HEK293 (cell line): Measurements from ENCODE around the gene CD200.

Source experiments
- CTCF ChIA-PET: fragments of 350-600 bp; formaldehyde crosslinking; extraction: SDS; loops from one replicate; lab custom pipeline; 2021; ENCODE audit warnings: antibody characterized with exemption; lab: Yijun Ruan, JAX
- POLR2A ChIA-PET: fragments of 300-600 bp; formaldehyde crosslinking; extraction: SDS; loops from one replicate; lab custom pipeline; 2020; ENCODE audit warnings: antibody characterized with exemption, inconsistent platforms; lab: Yijun Ruan, JAX
- H3K27ac ChIP-seq: fragments of 200-500 bp; sonication (Bioruptor generic); 2 replicates; pipeline ENCODE4 v1.5.1; 2014; ENCODE audit warnings: low read depth, low read length, control low read depth, inconsistent platforms; ENCODE audit errors: extremely low read depth
- H3K36me3 ChIP-seq, 2 experiments: fragments of 200-500 bp in 1 of 2; sonication (Bioruptor generic) in 1 of 2; 1 replicate in 1 of 2; 2 replicates in 1 of 2; pipeline ENCODE4 v1.5.1; 2014 to 2017; ENCODE audit warnings: inconsistent platforms in 2 of 2, low read length in 2 of 2; ENCODE audit not compliant: control insufficient read depth in 2 of 2, insufficient read depth in 1 of 2
- H3K4me1 ChIP-seq: fragments of 200-500 bp; sonication (Bioruptor generic); 2 replicates; pipeline ENCODE4 v1.5.1; 2014; ENCODE audit warnings: mild to moderate bottlenecking, low read length, inconsistent platforms; ENCODE audit not compliant: control insufficient read depth, insufficient read depth
- H3K4me3 ChIP-seq: 2 replicates; pipeline ENCODE4 v1.5.1; 2011; ENCODE audit warnings: low read depth, mild to moderate bottlenecking, control low read depth, low read length, moderate library complexity
- H3K9me3 ChIP-seq: fragments of 200-500 bp; sonication (Bioruptor generic); 2 replicates; pipeline ENCODE4 v1.5.1; 2014; ENCODE audit warnings: low read depth, low read length, inconsistent platforms; ENCODE audit not compliant: control insufficient read depth, insufficient read depth
- EGR2 ChIP-seq: fragments of 450-650 bp; formaldehyde crosslinking; IDR thresholded peaks from 2 replicates; pipeline ENCODE4 v1.5.1; 2016; ENCODE audit warnings: low read depth, missing biosample characterization, missing genetic modification characterization
- HOXA7 ChIP-seq: sonication (generic); formaldehyde crosslinking; IDR thresholded peaks from 2 replicates; pipeline ENCODE4 v1.8.1; 2022; ENCODE audit warnings: missing genetic modification reagents, borderline replicate concordance
- HOXD13 ChIP-seq: sonication (generic); formaldehyde crosslinking; IDR thresholded peaks from 2 replicates; pipeline ENCODE4 v1.8.0; 2022; ENCODE audit warnings: missing genetic modification reagents, borderline replicate concordance
- MEIS1 ChIP-seq: sonication (generic); formaldehyde crosslinking; IDR thresholded peaks from 2 replicates; pipeline ENCODE4 v1.8.1; 2022; ENCODE audit warnings: missing genetic modification reagents, mild to moderate bottlenecking, borderline replicate concordance
- MZF1 ChIP-seq: fragments of 450-650 bp; formaldehyde crosslinking; IDR thresholded peaks from 2 replicates; pipeline ENCODE4 v1.5.1; 2017; ENCODE audit warnings: missing biosample characterization, missing genetic modification characterization, borderline replicate concordance
- PRDM1 ChIP-seq: fragments of 450-650 bp; formaldehyde crosslinking; IDR thresholded peaks from 2 replicates; pipeline ENCODE4; 2016; ENCODE audit warnings: missing biosample characterization, missing genetic modification characterization
- PRDM4 ChIP-seq: fragments of 450-650 bp; formaldehyde crosslinking; IDR thresholded peaks from 2 replicates; pipeline ENCODE4 v1.5.1; 2017; ENCODE audit warnings: missing biosample characterization, missing genetic modification characterization
- REPIN1 ChIP-seq: fragments of 450-650 bp; formaldehyde crosslinking; IDR thresholded peaks from 2 replicates; pipeline ENCODE4 v1.5.1; 2017; ENCODE audit warnings: missing biosample characterization, missing genetic modification characterization, low read depth
- ZBTB48 ChIP-seq: fragments of 450-650 bp; formaldehyde crosslinking; IDR thresholded peaks from 2 replicates; pipeline ENCODE4 v1.5.1; 2016; ENCODE audit warnings: missing biosample characterization, missing genetic modification characterization
- ZNF10 ChIP-seq: fragments of 450-650 bp; formaldehyde crosslinking; IDR thresholded peaks from 2 replicates; pipeline ENCODE4 v1.5.1; 2017; ENCODE audit warnings: missing biosample characterization, missing genetic modification characterization
- ZNF146 ChIP-seq: fragments of 450-650 bp; formaldehyde crosslinking; IDR thresholded peaks from 2 replicates; pipeline ENCODE4 v1.5.1; 2016; ENCODE audit warnings: missing biosample characterization, missing genetic modification characterization
- ZNF202 ChIP-seq: fragments of 450-650 bp; formaldehyde crosslinking; IDR thresholded peaks from 2 replicates; pipeline ENCODE4 v1.5.1; 2016; ENCODE audit warnings: missing biosample characterization, missing genetic modification characterization, borderline replicate concordance
- ZNF211 ChIP-seq: fragments of 450-650 bp; formaldehyde crosslinking; IDR thresholded peaks from 2 replicates; pipeline ENCODE4 v1.5.1; 2016; ENCODE audit warnings: low read depth, missing biosample characterization, missing genetic modification characterization
- ZNF223 ChIP-seq: fragments of 450-650 bp; formaldehyde crosslinking; IDR thresholded peaks from 2 replicates; pipeline ENCODE4 v1.5.1; 2016; ENCODE audit warnings: missing biosample characterization, missing genetic modification characterization
- ZNF292 ChIP-seq: fragments of 450-650 bp; formaldehyde crosslinking; IDR thresholded peaks from 2 replicates; pipeline ENCODE4 v1.5.1; 2016; ENCODE audit warnings: low read depth, missing biosample characterization, missing genetic modification characterization, borderline replicate concordance
- ZNF416 ChIP-seq: fragments of 450-650 bp; formaldehyde crosslinking; IDR thresholded peaks from 2 replicates; pipeline ENCODE4 v1.5.1; 2016; ENCODE audit warnings: missing biosample characterization, missing genetic modification characterization
- ZNF555 ChIP-seq: fragments of 450-650 bp; formaldehyde crosslinking; conservative IDR thresholded peaks from 2 replicates; pipeline ENCODE4 v1.5.1; 2017; ENCODE audit warnings: missing biosample characterization, mild to moderate bottlenecking, missing genetic modification characterization, inconsistent platforms
- ZNF561 ChIP-seq: fragments of 450-650 bp; IDR thresholded peaks from 2 replicates; pipeline ENCODE4 v1.5.1; 2018; ENCODE audit warnings: missing biosample characterization, missing genetic modification characterization, borderline replicate concordance
- ZNF585B ChIP-seq: fragments of 450-650 bp; formaldehyde crosslinking; IDR thresholded peaks from 2 replicates; pipeline ENCODE4 v1.5.1; 2016; ENCODE audit warnings: missing biosample characterization, missing genetic modification characterization
- ZNF626 ChIP-seq: fragments of 450-650 bp; sonication (Bioruptor Pico); formaldehyde crosslinking; IDR thresholded peaks from 2 replicates; pipeline ENCODE4 v1.5.1; 2018; ENCODE audit warnings: missing biosample characterization, missing genetic modification characterization, inconsistent platforms
- ZNF701 ChIP-seq: fragments of 450-650 bp; formaldehyde crosslinking; IDR thresholded peaks from 2 replicates; pipeline ENCODE4 v1.5.1; 2016; ENCODE audit warnings: missing biosample characterization, missing genetic modification characterization
- ZNF768 ChIP-seq: fragments of 450-650 bp; formaldehyde crosslinking; IDR thresholded peaks from 2 replicates; pipeline ENCODE4 v1.5.1; 2018; ENCODE audit warnings: missing biosample characterization, mild to moderate bottlenecking, missing genetic modification characterization
- ZNF792 ChIP-seq: fragments of 450-650 bp; formaldehyde crosslinking; IDR thresholded peaks from 2 replicates; pipeline ENCODE4 v1.5.1; 2016; ENCODE audit warnings: missing biosample characterization, missing genetic modification characterization
- ZSCAN4 ChIP-seq: fragments of 450-650 bp; formaldehyde crosslinking; IDR thresholded peaks from 2 replicates; pipeline ENCODE4 v1.5.1; 2017; ENCODE audit warnings: missing biosample characterization, missing genetic modification characterization
- TF ChIP-seq, protein P1 (sequence below): fragments of 450-650 bp; formaldehyde crosslinking; IDR thresholded peaks from 2 replicates; pipeline ENCODE4 v1.5.1; 2017; ENCODE audit warnings: missing biosample characterization, missing genetic modification characterization

CD200 gene

GRCh38 chr3:112393360-112393728 lies 60.4 kb downstream of the CD200 start:
- no peaks in the 10 kb centered on the region for H3K4me1 ChIP-seq
- CTCF ChIA-PET, result no interaction called here
- no peak overlapping the region for H3K27ac ChIP-seq

GRCh38 chr3:112394003-112394640 lies 61.2 kb downstream of the CD200 start:
- Histone ChIP-seq H3K27ac (no peak overlapping the region), H3K9me3 (no peaks in the 10 kb centered on the region), H3K4me1 (no peaks in the 10 kb centered on the region), H3K36me3 (no peaks in the 10 kb centered on the region), H3K4me3 (no peak overlapping the region)
- TF ChIP-seq ZNF292 (tag by site-specific recombination), result no peak
- no peak for TF ChIP-seq ZNF146 (tag by site-specific recombination)
- TF ChIP-seq REPIN1 (tag by site-specific recombination), result no peak
- TF ChIP-seq PRDM4 (tag by site-specific recombination), result no peak
- no peak for TF ChIP-seq ZNF768
- no peak for TF ChIP-seq ZNF10 (tag by site-specific recombination)
- no peak for TF ChIP-seq ZNF701 (tag by site-specific recombination)
- TF ChIP-seq HOXD13 (CRISPR knock-in tag), result no peak
- no peak for TF ChIP-seq ZNF585B (tag by site-specific recombination)
- TF ChIP-seq ZNF792 (tag by site-specific recombination), result no peak
- ChIA-PET CTCF (interaction anchor here (0.6 kb wide), 1 partner anchor 257 kb away, joined by 3 read pairs; no protein-coding TSS in a partner anchor), POLR2A (no interaction called here)

More at GRCh38 chr3:112393360-112393728, 60.4 kb downstream of the CD200 start:
- POLR2A ChIA-PET, result no interaction called here
- no peaks in the 10 kb centered on the region for H3K9me3 ChIP-seq
- no peaks in the 10 kb centered on the region for H3K36me3 ChIP-seq
- no peak overlapping the region for H3K4me3 ChIP-seq
- TF ChIP-seq ZSCAN4 (tag by site-specific recombination) (no peak), ZNF555 (tag by site-specific recombination) (no peak), ZNF416 (tag by site-specific recombination) (no peak), PRDM1 (tag by site-specific recombination) (no peak), ZNF626 (tag by site-specific recombination) (no peak), ZNF561 (tag by site-specific recombination) (no peak), ZBTB48 (tag by site-specific recombination) (no peak), ZNF202 (tag by site-specific recombination) (no peak), MZF1 (tag by site-specific recombination) (no peak), ZNF211 (tag by site-specific recombination) (no peak), EGR2 (tag by site-specific recombination) (no peak), MEIS1 (no peak), ZNF223 (tag by site-specific recombination) (no peak), HOXA7 (CRISPR knock-in tag) (no peak)
- TF ChIP-seq, protein P1, sequence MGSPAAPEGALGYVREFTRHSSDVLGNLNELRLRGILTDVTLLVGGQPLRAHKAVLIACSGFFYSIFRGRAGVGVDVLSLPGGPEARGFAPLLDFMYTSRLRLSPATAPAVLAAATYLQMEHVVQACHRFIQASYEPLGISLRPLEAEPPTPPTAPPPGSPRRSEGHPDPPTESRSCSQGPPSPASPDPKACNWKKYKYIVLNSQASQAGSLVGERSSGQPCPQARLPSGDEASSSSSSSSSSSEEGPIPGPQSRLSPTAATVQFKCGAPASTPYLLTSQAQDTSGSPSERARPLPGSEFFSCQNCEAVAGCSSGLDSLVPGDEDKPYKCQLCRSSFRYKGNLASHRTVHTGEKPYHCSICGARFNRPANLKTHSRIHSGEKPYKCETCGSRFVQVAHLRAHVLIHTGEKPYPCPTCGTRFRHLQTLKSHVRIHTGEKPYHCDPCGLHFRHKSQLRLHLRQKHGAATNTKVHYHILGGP (tag by site-specific recombination), result no peak
